Mesenteric fat pad (tissue), 1 donor: ENCODE measurements around the gene KIRREL3. TPM values are rescaled to one million over a fixed set of nuclear protein-coding genes. Genes with fewer than 3 reads are reported as not detected.
"Not testable (repeated sequence)": the region's sequence is repeated elsewhere in the genome, so short reads cannot be mapped to it uniquely, and the experiment has no call there.

ENCODE experiments used
- DNase-seq: peaks from one replicate; pipeline ENCODE4 v3.0.0-alpha.2; 2020; ENCODE audit warnings: low spot score
- total RNA-seq: library from RNA; stranded (reverse); fragmentation: NEBNext Ultra II Directional; extraction: Animal tissue kit (Norgen Biotek cat#: 25700); gene quantifications from one replicate; pipeline ENCODE4 v1.2.1, GENCODE V29; 2021
- donor health status: DM: yes; HTN: yes; CAD: no.

KIRREL3 gene
- total RNA-seq, 1 donor from 2014 or later, result 0.13 TPM

- peak; percentile 39 for DNase-seq
These were observed 607.4 kb downstream of the KIRREL3 start for GRCh38 chr11:126393143-126393542.

GRCh38 chr11:126392633-126393013, 607.9 kb downstream of the KIRREL3 start:
- peak; percentile 9 for DNase-seq

GRCh38 chr11:126391970-126392632, 608.5 kb downstream of the KIRREL3 start:
- DNase-seq, result peak; percentile 83

- peak; percentile 79 for DNase-seq
These were observed 609.1 kb downstream of the KIRREL3 start for GRCh38 chr11:126391286-126391954.

DNA sequence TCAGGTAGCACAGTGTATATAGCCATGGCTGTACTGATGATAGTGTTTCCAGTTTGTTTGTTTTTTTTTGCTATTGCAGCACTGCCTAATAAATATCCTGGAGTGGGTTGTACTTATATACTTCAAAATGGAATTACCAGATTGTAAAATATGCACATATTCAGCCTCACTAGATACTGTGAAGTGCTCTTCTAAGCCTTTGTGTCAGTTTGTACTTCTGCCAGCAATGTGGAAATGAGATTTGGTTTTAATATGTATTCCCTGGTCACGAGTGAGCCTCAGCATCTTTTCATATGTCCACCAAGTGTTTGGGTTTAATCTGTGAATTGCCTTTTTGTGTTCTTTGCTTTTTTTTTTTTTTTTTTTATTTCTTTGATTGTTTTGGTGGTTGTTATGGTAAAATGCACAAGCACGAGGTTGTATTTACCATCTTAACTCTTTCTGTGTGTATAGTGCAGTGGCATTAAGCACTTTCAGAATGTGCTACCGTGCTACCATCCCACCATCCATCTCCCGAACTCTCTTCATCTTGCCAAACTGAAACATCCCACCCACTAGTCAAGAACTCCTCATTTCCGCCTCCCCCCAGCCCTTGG, 610.2 kb downstream of the KIRREL3 start:
- peak; percentile 16 for DNase-seq

DNA sequence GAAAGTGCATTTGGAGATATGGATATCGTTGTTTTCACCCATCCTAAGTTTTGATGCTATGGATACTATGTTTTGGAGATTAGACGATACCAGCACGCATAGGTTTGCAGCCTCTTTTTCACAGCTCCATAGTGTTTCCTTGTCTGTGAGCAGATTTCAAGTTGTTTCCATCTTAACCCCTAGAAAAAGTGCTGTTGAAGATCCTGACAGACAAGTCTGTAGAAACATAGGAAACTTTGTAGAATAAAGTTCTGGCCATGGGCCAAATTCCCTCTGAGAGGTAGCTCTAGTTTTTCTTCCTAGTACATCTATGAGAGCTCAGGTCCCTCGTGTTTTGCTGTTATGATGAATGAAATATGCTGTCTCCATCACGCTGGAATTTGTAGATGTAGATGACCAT, 612.7 kb downstream of the KIRREL3 start:
- no peak for DNase-seq

DNA sequence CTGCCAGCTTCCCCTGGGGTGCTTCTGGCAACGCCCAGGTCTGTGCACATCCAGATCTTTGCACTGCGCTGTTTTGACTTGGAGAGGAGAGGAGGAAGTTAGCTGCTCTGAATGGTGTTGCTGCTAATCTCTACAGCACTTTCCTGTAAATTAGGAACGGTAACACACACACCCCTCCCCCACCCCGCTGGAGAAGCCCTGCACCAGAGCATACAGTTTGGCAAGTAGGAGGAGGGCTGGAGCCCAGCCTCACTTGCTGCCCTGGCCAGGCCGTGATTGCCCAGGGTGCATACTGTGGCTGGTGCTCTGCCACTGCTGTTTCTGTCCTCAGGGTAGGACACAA, 613.9 kb downstream of the KIRREL3 start:
- not testable (repeated sequence) for DNase-seq

- DNase-seq, result no peak
These were observed 614.4 kb downstream of the KIRREL3 start for GRCh38 chr11:126385991-126386728.

DNA sequence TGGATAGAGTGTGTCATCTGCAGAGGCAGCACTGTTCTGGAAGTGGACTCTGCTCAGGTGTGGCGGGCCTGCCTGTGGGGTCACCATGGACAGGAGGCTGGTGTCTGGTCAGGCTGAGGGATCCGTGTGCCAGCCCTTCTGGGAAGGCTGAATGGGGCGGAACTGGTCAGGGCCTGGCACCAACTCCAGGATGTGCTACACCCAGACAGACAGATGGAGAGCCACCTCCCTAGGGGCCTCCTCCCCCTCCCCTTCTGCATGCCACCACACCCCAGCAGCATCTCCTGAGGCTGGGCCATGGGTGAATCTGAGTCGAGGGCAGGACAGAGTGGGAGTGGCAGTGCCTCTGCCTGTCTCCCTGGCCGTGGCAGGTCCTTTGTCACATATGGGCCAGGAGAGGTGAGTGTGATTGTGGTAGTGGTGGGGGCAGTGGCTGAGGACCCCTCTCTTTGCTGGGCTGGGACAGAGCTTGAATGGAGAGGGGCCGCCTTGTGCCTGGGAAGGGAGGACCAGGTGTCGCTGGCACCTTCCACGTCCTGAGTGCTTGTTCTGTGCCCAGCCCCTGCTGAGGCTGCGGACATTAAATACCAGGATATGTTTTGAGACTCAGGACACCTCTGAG, 616.0 kb downstream of the KIRREL3 start:
- no peak for DNase-seq

DNA sequence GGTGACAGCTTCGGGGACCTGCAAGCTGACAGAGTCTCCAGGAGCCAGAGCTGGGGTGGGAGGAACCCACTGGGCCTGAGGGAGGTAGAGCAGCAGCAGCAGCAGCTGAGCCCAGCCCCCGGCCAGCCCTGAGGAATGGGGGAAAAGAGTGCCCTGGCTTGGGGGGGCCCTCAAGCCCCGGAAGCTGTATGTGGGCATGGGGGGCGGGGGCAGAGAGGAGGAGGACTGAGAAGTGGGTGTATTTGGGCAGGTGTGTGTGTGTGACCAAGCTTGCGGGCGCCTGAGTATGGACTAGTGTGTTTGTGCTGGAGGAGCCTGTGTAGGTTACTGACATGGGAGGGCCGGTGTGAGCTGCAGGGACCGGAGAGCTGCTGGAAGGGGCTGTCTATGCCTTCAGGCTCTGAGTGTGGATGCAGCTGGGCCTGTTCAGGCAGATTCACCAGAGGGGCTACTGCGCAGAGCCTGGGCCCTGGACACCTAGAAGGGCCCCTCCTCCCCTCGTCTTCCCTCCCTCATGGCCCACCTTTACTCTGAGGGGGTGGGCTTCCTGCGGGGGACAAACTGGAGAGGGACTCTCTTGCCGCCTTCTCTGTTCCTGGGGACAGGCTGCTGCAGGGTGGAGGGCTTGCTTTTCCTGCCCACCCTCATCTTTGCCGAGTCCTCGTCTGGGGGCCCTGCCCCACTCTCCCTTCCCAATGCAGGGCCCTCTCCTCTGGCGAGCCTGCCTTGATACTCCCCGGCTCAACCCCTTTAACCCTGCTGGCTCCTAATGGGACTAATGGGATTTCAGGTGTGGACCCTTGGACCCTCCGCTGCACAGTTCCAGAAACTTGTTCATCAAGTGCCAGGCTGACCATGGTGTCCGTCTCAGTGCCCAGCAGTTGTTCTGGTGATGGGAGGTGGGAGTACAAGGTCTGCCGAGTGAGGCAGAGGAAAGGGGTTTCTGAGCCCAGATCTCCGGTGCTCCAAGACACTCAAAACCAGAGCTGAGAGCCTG, 616.9 kb downstream of the KIRREL3 start:
- DNase-seq, result peak; percentile 85

GRCh38 chr11:126382641-126383040, 617.9 kb downstream of the KIRREL3 start:
- peak; percentile 62 for DNase-seq

DNA sequence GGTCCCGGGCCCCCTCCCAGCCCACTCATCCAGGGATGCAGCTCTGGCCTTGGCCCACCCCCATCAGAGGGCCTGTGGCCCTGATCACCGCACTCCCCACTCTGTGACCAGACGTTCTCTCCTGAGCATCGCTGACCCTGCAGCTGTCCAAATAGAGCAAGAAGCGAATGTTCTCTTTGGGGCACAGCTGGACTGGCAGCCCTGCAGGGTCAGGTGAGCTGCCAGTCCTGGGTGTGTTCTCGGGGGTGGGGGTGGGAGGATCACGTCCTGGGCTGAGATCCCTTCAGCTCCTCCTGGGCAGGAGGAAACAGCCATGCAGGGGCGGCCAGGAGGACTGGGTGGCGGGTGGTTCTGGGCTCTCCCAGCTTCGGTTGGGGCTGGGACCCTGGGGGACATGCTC, 618.6 kb downstream of the KIRREL3 start:
- DNase-seq, result peak; percentile 35

DNA sequence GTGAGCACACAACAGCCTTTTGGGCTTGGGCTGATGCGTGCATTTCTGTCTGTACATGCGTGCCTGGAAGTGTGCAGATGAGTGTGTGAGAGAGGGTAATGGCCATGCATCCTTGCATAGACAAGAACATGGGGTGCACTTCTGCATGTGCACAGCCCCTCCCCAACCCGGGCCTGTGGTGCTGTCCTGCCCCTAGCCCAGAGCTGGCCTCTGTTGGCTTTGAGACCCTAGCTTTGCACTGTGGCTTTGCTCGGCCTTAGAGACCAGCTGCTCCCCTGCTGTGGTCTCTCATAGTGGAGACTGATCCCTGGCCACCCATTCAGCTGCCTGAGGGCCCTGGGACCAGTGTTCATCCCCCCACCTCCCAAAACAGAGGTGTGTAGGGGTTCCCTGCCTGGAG, 619.7 kb downstream of the KIRREL3 start:
- DNase-seq, result peak; percentile 62

DNA sequence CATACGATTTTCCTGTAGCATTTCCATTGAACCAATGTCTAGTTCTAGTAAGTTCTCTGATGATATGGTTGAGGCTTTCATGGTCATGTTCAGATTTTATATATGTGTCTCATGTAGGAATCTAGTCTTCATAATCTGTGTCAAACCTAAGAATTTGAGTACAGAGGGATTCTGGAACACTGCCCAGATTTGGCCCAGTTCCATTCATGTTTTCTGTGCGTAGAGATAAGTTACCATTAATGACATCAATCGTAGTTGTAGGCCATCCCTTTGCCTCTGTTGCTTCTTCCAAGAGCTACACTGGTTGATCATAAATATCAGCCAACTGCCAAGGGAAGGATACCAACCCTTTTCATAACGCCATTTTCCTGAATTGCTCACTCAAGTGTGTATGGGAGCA, 621.8 kb downstream of the KIRREL3 start:
- no peak for DNase-seq

DNA sequence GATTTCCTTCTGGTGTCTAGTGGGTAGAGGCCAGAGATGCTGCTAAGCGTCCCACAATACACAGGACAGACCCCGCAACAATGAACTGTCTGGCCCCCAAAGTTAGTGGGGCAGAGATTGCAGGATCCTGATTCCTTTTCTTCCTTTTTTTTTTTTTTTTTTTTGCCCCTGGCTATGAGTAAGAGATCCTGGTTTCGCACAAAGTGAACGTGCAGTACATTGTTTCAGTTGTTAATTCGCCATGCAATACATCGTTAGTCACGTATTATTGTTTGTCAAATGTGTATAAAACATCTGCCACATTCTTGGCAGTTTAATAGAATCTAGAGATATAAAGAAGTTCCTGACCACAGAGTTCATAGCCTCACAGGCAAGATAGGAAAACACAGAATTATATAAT, 624.8 kb downstream of the KIRREL3 start:
- DNase-seq, result peak; percentile 2

DNA sequence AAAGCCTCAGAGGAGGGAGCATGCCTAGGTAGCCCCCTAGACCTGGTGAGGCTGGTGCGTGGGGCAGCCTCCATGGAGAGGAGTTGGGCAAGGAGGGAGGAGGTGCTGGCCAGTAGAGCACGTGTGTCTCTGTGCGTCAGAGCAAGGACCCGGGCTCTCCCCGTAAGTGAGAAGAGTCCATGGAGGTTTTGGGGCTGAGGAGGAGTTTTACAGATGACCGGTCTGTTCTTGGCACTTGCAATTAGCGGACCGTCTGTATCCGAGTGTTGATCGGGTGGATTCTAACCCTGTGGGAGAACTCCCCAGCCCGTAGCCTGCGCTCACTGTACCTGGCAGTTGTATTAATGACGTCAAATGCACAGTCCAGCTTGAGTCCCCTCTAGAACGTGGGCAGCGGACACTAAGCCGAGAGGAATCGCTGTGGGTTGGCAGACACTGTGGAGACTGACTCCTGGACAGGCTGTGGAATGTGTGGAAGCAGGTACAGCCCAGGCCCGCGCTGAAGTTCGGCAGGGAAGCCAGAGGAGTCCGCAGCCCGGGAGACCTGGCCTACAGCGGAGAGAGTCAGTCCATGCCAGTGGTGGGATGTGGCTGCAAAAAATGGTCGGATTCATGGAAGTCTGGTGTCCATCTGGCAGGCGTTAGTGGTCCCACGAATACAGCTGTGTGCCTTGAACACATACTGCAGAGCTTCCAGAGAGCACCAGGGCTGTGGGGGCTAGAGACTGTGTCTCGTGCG, 625.8 kb downstream of the KIRREL3 start:
- DNase-seq, result not testable (repeated sequence)

- DNase-seq, result not testable (repeated sequence)
These were observed 627.0 kb downstream of the KIRREL3 start for GRCh38 chr11:126373389-126374066.
